Pancreas (tissue), 10 donors: Measurements from ENCODE around the gene ASZ1. TPM values are rescaled to one million over a fixed set of nuclear protein-coding genes. Genes with fewer than 3 reads are reported as not detected.

Source experiments
- ATAC-seq, 4 donors: fragments of 200-7000 bp; cut with Tn5 transposase; one replicate each; pipeline versions ENCODE4 v1.8.0 to v1.9.1; 2020; ENCODE audit warnings: mild to moderate bottlenecking in 4 of 4, moderate library complexity in 4 of 4
- DNase-seq, 6 donors: peaks; one replicate each; pipeline ENCODE4 v3.0.0-alpha.2; 2020
- FAIRE-seq: peaks from 2 replicates; lab custom pipeline; 2012; peaks lifted over from hg19 to GRCh38; lab: Jason Lieb, UNC
- H3K27ac ChIP-seq, 4 donors: fragments of 200-600 bp; sonication (generic); 1 replicate in 3 of 4; 2 replicates in 1 of 4; pipeline versions ENCODE4 v1.5.0 to v1.8.0; 2020
- H3K27me3 ChIP-seq, 4 donors: fragments of 200-600 bp; one replicate each; pipeline ENCODE4 v1.8.0; 2021
- H3K36me3 ChIP-seq, 3 donors: fragments of 200-600 bp; sonication (generic) in 1 of 3; one replicate each; pipeline versions ENCODE4 v1.5.0 to v1.8.0; 2020 to 2021
- H3K4me1 ChIP-seq, 3 donors: fragments of 200-600 bp; one replicate each; pipeline ENCODE4 v1.8.0; 2021
- H3K4me3 ChIP-seq, 4 donors: fragments of 200-600 bp; sonication (generic) in 2 of 4; one replicate each; pipeline versions ENCODE4 v1.5.0 to v1.8.0; 2020 to 2021
- H3K9me3 ChIP-seq, 4 donors: fragments of 200-600 bp; one replicate each; pipeline ENCODE4 v1.8.0; 2021
- CTCF ChIP-seq, 4 donors: fragments of 200-600 bp; sonication (generic) in 3 of 4; IDR thresholded peaks; one replicate each; pipeline versions ENCODE4 v1.5.0 to v1.8.0; 2021; ENCODE audit warnings: antibody characterized with exemption in 4 of 4
- WGBS, 2 donors: extraction: QIAGEN DNeasy Blood & Tissue Kit; methylation state at CpG; one replicate each; pipeline ENCODE4 v1.1.7; 2013; 5-methylcytosine and 5-hydroxymethylcytosine counted together
- intact Hi-C, 3 donors: fragments of 100-400 bp; cut with DNase I; formaldehyde crosslinking; loops; one replicate each; pipeline versions ENCODE4 v1.11.1 to v1.14.2; 2022
- polyA plus RNA-seq, 2 donors: library from polyadenylated mRNA; stranded (reverse); fragments of 200-250 nt; gene quantifications; one replicate each; pipeline ENCODE4 v1.2.3, GENCODE V29; 2013
- total RNA-seq, 6 donors: library from RNA; stranded (reverse); fragmentation: NEBNext Ultra II Directional in 4 of 6; extraction: Animal tissue kit (Norgen Biotek cat#: 25700) in 4 of 6; gene quantifications; one replicate each; pipeline versions ENCODE4 v1.2.1 to v1.2.4, GENCODE V29; 2021 to 2023
- donor health status: healthy with polysubstance abuse.
- donor health status: DM: no; HTN: no; CAD: no; lungs with moderate emphysema.
- donor health status: DM: no; HTN: no; CAD: no.
- donor health status: control.
- donor health status: control.
- donor health status: Bipolar disorder and iron deficiency.
- donor health status: DM: yes; HTN: yes; CAD: no.
- donor health status: DM: no; HTN: no; CAD: no.
- donor health status: DM: no; HTN: no; CAD: no.
- donor health status: DM: yes; HTN: yes; CAD: no.

The ASZ1 gene
- total and polyA plus RNA-seq, 8 donors = not detected

- 69 to 72% methylated on average over 7 of the region's 7 CpGs for WGBS, 2 donors
- Histone ChIP-seq H3K27me3 (no peaks in the 10 kb centered on the region), H3K9me3 (no peaks in the 10 kb centered on the region), H3K4me3 (no peak overlapping the region), H3K36me3 (no peaks in the 10 kb centered on the region), H3K27ac (no peak overlapping the region), H3K4me1 (no peaks in the 10 kb centered on the region)
- ATAC-seq (no peak), FAIRE-seq (no peak), DNase-seq (no peak)
- intact Hi-C loops = no loop called here
- no peak for TF ChIP-seq CTCF (IDR thresholded peaks at IDR 0.05)
These were observed 79.2 kb downstream of the ASZ1 start for GRCh38 chr7:117347962-117348672.

DNA sequence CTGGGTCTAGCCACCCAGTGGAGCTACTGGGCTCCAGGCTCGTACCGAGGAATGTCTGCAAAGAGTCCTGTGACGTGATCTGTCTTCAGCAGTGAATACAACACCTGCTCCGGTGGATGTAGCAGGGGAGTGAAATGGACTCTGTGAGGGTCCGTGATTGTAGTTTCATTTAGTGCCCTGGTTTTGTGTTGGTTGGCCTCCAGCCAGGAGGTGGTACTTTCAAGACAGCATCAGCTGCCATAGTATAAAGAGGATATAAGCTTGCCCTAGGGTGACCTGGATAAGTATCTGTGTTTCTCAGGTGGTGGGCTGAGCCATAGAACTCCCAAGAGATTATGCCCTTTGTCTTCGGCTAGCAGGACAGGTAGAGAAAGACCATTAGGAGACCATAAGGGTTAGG is 79.8 kb downstream of the ASZ1 start:
- Histone ChIP-seq H3K9me3 (no peaks in the 10 kb centered on the region), H3K27ac (no peak overlapping the region), H3K27me3 (no peaks in the 10 kb centered on the region), H3K4me3 (no peak overlapping the region), H3K4me1 (no peaks in the 10 kb centered on the region), H3K36me3 (no peaks in the 10 kb centered on the region)
- intact Hi-C loops = no loop called here
- no peak for TF ChIP-seq CTCF (IDR thresholded peaks at IDR 0.05)
- ATAC-seq = no peak
- no peak for FAIRE-seq
- WGBS, 2 donors = 71 to 81% methylated on average over 6 of the region's 6 CpGs
- no peak for DNase-seq

DNA sequence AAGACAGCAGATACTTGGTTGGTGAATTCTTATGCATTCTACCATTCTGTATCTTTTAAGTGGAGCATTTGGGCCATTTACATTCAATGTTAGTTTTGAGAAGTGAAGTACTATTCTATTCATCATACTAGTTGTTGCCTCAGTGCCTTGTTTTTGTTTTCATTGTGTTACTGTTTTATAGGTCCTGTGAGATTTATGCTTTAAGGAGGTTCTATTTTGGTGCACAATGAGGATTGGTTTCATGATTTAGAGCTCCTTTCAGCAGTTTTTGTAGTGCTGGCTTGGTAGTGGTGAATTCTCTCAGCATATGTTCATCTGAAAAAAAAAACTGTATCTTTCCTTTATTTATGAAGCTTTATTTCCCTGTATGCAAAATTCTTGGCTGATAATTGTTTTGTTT is 81.1 kb downstream of the ASZ1 start:
- ATAC-seq (no peak), FAIRE-seq (no peak)

GRCh38 chr7:117338020-117338419 is 89.3 kb downstream of the ASZ1 start:
- intact Hi-C loops = no loop called here
- ATAC-seq = no peak
- no peaks in the 10 kb centered on the region for H3K9me3 ChIP-seq
- no peaks in the 10 kb centered on the region for H3K27me3 ChIP-seq
- H3K27ac ChIP-seq = no peak overlapping the region
- TF ChIP-seq CTCF (IDR thresholded peaks at IDR 0.05) = no peak
- no peak for DNase-seq
- 83 to 86% methylated on average over 1 of the region's 1 CpG for WGBS, 2 donors
- no peaks in the 10 kb centered on the region for H3K4me1 ChIP-seq
- FAIRE-seq = no peak
- H3K36me3 ChIP-seq = no peaks in the 10 kb centered on the region
- H3K4me3 ChIP-seq = no peak overlapping the region

More for the DNA sequence above, 81.1 kb downstream of the ASZ1 start:
- H3K4me1 ChIP-seq = no peaks in the 10 kb centered on the region
- TF ChIP-seq CTCF (IDR thresholded peaks at IDR 0.05) = no peak
- intact Hi-C loops = no loop called here
- H3K27ac ChIP-seq = no peak overlapping the region
- H3K27me3 ChIP-seq = no peaks in the 10 kb centered on the region
- H3K4me3 ChIP-seq = no peak overlapping the region
- DNase-seq = no peak
- no peaks in the 10 kb centered on the region for H3K36me3 ChIP-seq
- H3K9me3 ChIP-seq = no peaks in the 10 kb centered on the region

- no peak for FAIRE-seq
- H3K27ac ChIP-seq = no peak overlapping the region
- H3K9me3 ChIP-seq = no peaks in the 10 kb centered on the region
- no peaks in the 10 kb centered on the region for H3K4me1 ChIP-seq
- no peak for DNase-seq
- no peak overlapping the region for H3K4me3 ChIP-seq
- no peaks in the 10 kb centered on the region for H3K36me3 ChIP-seq
- intact Hi-C loops = no loop called here
- TF ChIP-seq CTCF (IDR thresholded peaks at IDR 0.05) = no peak
- no peak for ATAC-seq
- no peaks in the 10 kb centered on the region for H3K27me3 ChIP-seq
These were observed 94.1 kb downstream of the ASZ1 start for GRCh38 chr7:117333168-117333567.
